Activated naive CD8-positive, alpha-beta T cell treated with anti-CD3 and anti-CD28 coated beads, Interleukin-2, amount 50 U/mL, for 16 hours (primary cell): ENCODE measurements around the gene ERCC8.
"Not testable (repeated sequence)": the region's sequence is repeated elsewhere in the genome, so short reads cannot be mapped to it uniquely, and the experiment has no call there.

ENCODE experiments used
- DNase-seq: peaks from one replicate; pipeline ENCODE4 v3.0.0-alpha.2; 2020; ENCODE audit warnings: low read depth, low spot score

ERCC8 gene, protein sequence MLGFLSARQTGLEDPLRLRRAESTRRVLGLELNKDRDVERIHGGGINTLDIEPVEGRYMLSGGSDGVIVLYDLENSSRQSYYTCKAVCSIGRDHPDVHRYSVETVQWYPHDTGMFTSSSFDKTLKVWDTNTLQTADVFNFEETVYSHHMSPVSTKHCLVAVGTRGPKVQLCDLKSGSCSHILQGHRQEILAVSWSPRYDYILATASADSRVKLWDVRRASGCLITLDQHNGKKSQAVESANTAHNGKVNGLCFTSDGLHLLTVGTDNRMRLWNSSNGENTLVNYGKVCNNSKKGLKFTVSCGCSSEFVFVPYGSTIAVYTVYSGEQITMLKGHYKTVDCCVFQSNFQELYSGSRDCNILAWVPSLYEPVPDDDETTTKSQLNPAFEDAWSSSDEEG

DNA sequence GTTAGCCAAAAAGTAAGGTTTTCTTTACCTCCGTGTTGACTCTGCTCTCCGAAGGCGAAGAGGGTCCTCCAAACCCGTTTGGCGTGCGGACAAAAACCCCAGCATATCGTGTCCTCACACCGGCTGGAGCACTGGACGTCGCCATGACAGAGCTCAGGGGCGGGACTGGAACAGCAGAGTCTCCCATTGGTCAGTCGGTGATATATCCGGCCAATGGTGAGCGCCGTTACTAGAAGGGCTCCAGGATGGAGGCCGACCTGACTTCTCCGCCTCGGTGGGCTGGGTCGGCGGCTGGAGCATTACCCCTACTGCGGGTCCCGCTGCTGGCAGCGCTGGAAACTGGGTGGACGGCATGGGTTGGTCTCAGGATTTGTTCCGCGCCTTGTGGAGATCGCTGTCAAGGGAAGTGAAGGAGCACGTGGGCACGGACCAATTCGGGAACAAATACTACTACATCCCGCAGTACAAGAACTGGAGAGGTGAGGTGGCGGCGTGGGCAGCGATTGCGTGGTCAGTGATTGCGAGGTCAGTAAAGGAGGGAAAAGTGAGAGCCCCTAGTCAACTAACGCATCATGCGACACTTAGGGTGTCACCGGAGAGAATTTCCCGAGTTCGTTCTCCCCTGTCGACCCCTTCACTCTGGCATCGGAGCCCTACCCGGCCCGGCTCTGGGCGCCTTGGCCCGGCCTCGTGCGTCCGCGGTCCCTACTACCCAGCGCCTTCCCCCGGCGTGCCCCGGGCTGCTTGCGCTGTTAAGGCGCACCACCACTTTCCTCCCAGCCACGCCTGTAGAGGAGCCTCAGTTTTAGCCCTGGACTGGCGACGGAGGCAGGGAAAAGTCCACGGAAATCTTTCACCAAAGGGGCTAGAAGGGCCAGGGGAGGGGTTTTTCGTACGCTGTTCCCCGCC is at the start of gene ERCC8, which contains the start of gene NDUFAF2:
ERCC8 (minus strand) TSS at position 167 of the 909 bp plus-strand sequence; CDS start at position 105, 62 bp downstream.
NDUFAF2 (plus strand) TSS at position 302 of the 909 bp plus-strand sequence; CDS start at position 353, 51 bp downstream.
- peak; percentile 66 for DNase-seq

DNA sequence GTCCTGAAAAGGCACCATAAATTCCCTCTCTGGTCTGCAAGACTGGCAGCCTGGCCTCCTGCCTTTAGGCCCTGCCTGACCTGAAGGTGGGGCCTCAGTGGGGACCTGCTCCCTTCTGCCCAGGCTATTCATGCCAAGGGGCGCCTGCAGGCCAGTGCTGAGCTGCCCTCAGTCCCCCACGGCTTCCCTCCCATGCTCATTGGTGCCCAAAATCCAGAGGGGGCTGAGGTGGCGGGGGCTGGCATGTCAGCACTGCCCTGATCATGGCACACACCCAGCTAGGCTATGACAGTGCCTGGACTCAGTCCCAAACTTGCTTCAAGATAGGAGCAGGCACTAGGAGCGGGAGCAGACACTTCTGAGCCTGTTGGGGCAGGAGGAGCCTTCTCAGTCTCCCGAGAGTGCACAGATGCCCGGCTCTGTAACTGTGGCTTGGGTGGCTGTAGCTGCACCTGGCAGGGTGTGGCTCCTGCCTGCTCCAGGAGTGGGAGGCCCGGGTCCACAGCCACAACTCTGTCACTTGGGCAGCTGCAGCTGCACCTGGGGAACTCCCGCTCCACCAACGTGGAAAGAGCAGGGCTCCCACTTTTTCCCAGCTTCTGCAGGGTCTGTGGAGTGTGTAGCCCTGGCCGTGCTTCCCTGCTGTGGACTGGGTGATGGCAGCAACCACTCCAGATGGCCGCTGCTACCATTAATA is 49.2 kb upstream of the ERCC8 start:
- DNase-seq: no peak

DNA sequence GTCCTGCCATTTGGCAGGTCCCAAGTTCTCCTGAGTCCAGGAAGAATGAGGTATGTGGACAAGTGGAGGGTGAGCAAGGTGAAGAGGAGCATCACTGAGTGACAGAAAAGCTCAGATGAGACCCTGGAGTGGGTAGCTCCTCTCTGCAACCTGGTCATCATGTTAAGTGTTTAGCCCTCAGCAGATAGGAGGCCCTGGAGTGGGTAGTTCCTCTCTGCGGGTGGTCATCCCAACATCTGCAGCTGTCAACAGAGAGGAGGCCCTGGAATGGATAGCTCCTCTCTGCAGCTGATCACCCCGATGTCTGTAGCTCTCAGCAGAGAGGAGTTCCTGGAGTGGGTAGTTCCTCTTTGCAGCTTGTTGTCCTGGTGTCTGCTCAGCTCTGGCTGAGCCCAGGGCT is 48.6 kb upstream of the ERCC8 start:
- DNase-seq: no peak

DNA sequence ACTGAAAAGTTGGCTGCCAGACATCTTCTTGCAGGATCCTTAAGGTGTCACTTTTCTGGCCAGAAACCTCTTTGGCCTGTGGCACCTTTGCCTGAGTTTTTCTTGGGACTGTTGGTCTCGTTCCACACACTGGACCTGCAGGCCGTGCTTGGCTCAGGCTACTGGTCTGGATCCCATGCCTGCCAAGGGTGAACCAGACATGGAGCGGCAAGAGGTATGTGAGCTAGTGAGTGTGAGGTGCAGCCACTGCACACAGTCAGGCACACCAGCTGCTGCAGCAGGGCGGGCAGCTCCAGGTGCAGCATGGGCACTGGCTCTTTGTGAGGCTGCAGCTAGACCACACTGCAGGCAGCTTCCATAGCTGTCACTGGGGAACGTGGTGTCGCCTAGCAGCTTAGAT is 48.0 kb upstream of the ERCC8 start:
- no peak for DNase-seq

DNA sequence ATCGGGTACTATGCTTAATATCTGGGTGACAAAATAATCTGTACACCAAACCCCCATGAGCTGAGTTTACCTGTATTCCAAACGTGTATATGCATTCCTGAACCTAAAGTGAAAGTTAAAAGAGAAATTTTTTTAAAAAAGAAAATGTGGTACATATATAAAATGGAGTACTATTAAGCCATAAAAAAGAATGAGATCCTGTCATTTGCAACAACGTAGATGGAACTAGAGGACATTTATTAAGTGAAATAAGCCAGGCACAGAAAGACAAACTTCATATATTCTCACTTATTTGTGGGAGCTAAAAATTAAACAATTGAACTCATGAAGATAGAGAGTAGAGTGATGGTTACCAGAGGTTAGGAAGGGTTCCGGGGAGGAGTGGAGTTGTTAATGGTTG is 44.9 kb upstream of the ERCC8 start:
- DNase-seq: no peak

DNA sequence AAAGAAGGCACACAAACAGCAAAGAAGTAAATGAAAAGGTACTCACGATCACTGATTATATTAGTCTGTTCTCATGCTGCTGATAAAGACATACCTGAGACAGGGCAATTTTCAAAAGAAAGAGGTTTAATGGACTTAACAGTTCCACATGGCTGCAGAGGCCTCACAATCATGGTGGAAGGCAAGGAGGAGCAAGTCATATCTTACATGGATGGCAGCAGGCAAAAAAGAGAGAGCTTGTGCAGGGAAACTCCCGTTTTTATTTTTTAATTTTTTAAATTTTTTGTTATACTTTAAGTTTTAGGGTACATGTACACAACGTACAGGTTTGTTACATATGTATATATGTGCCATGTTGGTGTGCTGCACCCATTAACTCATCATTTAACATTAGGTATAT is 37.3 kb upstream of the ERCC8 start:
- not testable (repeated sequence) for DNase-seq

DNA sequence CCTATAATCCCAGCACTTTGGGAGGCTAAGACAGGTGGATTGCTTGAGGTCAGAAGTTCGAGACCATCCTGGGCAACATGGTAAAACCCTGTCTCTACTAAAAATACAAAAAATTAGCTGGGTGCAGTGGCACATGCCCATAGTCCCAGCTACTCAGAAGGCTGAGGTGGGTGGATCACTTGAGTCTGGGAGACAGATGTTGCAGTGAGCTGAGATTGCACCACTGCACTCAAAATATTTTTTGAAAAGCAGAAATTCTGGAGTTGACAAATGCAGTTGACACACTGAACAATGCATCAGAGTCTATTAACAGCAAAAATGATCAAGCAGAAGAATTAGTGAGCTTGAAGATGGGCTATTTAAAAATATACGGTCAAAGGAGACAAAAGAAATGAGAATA is 35.6 kb upstream of the ERCC8 start:
- DNase-seq: no peak

DNA sequence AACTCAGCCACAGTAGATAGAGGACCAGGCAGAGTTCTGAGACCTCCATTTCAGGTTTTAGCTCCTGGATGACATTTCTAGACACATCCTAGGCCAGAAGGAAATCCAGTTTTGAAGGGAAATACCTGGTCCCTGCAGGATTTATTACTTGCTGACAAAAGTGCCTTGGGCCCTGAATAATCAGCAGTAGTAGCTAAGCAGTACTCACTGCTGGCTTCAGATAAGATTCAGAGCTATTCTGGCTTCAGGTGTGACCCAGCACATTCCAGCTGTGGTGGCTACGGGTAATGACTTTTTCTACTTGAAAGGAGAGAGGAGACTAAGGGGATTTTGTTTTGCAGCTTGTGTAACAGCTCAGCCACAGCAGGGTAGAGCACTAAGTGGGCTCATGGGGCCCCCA is 34.1 kb upstream of the ERCC8 start:
- no peak for DNase-seq

DNA sequence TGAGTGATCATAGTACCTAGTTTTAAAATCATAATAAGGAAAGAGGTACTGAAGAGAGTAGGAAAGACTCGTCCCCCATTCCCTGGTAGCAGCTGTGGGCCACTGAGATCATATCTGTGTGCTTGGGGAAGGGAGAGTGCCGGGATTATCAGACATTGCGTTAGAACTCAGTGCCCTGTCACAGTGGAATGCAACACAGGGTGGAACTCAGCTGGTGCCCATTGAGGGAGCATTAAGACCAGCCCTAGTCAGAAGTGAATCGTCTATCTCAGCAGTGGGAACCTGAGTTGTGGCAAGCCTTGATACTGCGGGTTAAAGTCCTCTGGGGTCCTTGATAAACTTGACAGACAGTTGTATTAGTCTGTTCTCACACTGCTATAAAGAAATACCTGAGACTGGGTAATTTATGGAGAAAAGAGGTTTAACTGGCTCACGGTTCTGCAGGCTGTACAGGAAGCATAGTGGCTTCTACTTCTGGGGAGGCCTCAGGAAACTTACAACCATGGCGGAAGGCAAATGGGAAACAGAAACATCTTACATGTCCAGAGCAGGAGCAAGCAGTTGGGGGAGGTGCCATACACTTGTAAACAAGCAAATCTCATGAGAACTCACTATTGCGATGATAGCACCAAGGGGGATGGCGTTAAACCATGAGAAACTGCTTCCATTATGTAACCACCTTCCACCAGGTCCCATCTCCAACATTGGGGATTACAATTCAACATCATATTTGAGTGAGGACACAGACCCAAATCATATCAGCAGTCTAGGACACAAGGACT is 33.3 kb upstream of the ERCC8 start:
- no peak for DNase-seq

DNA sequence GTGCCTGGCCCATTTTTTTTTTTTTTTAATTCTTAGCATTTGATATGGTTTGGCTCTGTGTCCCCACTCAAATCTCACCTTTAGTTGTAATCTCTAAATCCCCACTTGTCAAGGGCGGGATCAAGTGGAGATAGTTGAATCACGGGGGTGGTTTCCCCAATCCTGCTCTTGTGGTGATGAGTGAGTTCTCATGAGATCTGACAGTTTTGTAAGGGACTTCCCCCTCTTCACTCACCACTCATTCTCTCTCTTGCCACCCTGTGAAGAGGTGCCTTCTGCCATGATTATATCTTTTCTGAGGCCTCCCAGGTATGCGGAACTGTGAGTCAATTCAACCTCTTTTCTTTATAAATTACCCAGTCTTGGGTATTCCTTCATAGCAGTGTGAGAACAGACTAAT is 27.4 kb upstream of the ERCC8 start:
- no peak for DNase-seq

DNA sequence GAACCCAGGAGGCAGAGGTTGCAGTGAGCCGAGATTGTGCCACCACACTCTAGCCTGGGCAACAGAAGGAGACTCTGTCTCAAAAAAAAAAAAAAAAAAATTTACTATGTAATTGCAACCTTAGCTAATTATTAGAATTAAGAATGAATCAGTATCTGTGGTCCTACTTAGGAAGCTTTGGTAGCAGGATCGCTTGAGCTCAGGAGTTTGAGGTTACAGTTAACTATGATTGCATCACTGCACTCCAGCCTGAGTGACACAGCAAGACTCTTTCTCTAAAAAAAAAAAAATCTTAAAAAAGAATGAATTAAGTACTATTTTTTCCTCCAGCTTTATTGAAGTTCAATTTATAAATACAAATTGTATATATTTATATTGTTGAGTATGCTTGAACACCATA is 16.8 kb upstream of the ERCC8 start:
- no peak for DNase-seq

DNA sequence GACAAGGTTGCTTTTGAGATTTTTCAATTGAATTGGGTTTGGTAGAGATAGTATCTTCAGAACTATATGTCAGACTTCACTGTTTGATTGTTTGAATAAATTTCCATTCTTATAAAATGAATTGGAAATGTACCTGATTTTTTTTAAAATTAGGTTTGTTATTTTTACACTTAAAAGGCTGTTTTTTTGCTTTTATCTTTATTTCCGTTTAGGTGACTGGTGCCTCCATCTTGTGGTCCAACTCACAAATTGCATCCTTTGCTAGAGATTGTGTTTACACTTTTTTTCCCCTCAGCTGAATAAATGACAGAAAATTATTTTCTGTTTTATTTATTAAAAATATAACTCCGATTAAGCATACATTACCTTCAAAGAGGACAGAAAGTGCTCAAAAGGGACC is 15.7 kb upstream of the ERCC8 start:
- DNase-seq: no peak

DNA sequence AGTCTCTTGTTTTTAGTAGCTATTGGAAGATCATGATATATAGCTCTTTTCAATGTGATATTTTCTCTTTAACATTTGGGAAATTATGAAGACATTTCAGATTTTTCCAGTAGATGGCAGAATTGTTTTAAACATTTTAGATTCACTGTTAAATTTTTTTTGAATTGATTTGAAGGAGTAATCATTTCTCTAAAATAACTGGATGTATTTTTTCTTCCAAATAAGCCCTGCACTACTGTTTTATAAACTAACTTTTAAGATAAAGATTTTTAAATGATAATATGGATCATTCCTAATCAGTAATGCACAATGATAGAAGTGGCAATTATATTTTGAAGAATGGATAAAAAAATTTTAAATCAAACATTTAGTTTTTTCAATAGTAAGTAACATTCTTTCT is 14.3 kb upstream of the ERCC8 start:
- DNase-seq: no peak

DNA sequence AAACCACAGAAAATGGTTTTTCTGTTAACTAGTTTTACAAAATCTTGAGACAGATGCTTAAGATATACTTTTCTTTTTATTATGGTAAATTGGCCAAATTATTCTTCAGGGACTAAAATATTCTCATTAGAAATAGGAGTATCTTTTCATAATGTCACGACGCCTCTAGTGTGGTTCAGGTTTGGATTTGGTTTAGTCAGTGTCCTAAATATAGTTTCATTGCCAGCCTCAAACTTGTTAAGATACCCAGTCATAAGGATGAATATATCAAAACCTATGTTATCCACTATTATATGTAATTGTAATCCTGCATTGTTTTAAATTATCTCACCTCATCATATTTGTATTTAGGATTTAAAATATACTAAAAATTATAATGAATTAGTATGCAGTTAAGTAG is 13.8 kb upstream of the ERCC8 start:
- DNase-seq: no peak

DNA sequence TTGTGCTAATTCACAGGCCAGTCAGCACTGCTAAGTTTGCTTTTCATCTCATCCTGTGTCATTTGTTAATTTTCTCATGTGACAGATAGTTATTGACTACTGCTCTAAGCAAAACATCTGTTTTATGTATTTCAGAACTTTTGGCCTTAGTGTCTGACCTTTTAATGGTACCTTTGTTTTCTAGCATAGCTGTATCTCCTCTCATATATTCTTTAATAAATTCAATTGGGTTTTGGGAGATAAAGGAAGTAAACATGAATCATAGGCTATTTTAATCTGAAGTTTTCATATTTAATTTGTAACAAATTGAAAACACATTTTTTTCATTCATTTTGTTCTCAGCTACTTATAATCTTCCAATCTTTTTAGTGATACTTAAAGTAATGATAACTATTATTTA is 13.2 kb upstream of the ERCC8 start:
- no peak for DNase-seq

DNA sequence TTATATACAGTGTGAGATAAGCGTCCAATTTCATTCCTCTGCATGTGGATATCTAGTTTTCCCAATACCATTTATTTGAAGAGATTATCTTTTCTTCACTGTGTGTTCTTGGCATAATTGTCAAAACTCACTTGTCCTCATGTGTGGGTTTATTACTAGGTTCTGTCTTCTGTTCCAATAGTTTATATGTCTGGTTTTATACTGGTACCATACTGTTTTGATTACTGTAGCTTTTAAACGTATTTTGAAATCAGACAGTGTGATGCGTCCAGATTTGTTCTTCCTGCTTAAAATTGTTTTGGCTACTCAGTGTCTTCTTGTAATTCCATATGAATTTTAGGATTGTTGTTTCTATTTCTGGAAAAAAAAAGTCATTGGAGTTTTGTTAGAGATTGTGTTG is 10.4 kb upstream of the ERCC8 start:
- DNase-seq: no peak

DNA sequence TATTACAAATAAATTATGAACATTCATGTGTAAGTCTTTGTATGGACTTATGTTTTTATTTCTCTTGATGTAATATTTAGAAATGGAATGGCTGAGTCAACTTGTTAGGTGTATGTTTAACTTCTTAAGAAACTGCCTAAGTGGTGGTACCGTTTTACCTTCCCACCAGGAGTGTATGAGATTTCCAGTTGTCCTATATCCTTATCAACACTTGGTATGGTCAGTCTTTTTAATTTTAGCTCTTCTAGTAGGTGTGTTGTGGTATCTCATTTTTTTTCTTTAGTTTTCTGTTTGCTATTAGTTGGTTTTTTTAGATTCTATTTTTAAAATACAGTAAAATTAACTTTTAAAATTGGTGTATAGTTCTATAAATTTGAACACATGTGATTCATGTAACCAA is 3.9 kb upstream of the ERCC8 start:
- DNase-seq: no peak

DNA sequence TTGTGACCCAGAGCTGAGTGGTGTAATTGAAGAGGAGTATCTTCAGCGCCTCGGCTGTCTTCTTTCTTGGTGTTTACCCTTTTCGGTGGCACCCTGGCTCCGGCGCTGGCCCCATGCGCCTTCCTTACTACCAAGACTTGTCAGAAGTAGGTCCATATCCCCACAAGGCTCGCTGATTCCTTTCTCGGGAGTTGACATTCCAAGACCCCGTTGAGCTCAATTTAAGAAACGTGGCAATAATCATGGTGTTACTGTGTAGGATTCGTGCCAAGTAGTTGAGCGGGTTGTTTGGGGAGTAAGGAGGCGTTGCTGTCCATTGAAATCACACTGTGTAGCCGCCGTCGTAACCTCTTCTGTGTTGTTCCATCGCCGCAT is 930 bp upstream of the ERCC8 start:
- DNase-seq: no peak

DNA sequence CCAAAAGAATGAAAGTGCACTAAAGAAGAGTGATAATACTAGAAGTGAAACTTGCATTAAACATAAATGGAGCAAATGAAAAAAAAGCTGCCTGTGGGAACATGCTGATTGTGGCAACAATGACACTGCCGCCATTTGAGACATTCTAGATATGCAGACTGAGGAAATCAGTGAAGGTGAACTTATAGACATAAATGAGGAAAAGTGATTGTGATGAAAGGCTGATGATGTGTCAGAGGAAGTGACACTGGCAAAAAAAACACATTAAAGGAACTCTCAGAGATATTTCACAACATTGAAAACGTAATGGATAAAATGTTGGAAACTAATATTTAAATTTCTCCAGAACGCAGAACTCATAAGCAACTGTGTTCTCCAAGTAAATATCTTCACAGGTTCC is 1.2 kb downstream of the ERCC8 start:
- DNase-seq: no peak

DNA sequence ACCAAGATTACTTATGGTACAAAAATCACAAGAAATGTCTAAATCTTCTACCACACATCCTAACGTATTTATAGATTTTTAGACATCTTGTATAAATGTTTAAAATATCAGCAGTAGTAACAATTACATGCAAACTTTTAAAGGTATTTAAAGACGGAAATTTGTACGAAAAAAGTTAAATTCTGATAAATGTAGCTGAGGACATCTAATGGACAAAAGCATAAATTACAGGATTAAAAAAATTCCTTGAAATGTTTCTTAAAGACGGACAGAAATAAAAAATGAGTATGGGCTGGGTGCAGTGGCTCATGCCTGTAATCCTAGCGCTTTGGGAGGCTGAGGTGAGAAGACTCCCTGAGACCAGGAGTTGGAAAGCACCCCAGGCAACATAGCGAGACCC is 15.8 kb downstream of the ERCC8 start:
- DNase-seq: no peak

DNA sequence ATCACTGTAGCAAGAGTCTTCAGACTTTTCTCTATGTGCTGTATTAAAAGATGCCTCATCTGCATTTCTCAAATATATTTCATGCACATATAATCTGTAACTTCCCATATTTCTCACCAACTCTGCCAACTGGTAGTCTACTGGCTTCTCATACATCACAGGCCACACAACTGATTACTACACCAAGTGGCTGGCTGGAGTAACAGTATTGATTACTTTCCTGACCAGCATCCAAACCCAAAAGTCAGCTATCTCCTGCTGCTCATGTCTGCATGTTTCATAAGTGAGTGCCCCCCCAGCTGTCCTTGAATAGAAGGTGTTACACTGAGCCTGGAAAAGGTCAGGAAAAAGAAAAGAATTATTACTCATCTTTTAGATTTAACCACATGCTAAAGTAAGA is 17.4 kb downstream of the ERCC8 start:
- no peak for DNase-seq
